Measurements from ENCODE around the gene EFS. TPM values are rescaled to one million over a fixed set of nuclear protein-coding genes. Genes with fewer than 3 reads are reported as not detected.

Gene EFS
- total RNA-seq, 3 donors from 2014 or later, result 15.7 to 24.6 (median 18.0) TPM

DNA sequence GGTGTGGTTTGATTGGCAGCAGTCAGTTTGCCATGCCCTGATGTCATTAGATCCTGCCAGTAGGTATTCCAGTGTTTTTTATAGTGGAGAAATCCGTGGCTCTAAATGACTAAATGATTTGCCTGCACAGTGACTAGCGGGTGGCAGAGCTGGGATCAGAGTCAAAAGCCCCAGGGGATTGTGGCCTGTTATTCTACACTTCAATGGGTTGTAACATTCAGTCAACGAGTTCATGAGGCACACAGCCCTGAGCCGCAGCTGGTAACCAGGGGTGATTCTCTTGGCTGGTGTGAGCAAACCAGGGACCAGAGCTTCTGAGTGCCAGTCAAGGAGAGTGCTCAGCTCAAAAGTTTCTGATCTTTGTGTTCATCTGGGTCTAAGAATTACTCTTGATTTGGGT lies 41.3 kb upstream of the EFS start:
- intact Hi-C loops (cut with DNase I; ENCODE audit: low total_unique reads), result no loop called here
- peaks cover 0 to 42% of the 10 kb centered on the region in 2 donors for H3K27me3 ChIP-seq

GRCh38 chr14:23405516-23406025 lies 40.6 kb upstream of the EFS start:
- TF ChIP-seq POLR2A (IDR thresholded peaks at IDR 0.05), result no peak
- no peak for TF ChIP-seq POLR2AphosphoS5 (IDR thresholded peaks at IDR 0.05)
- TF ChIP-seq, protein P1, sequence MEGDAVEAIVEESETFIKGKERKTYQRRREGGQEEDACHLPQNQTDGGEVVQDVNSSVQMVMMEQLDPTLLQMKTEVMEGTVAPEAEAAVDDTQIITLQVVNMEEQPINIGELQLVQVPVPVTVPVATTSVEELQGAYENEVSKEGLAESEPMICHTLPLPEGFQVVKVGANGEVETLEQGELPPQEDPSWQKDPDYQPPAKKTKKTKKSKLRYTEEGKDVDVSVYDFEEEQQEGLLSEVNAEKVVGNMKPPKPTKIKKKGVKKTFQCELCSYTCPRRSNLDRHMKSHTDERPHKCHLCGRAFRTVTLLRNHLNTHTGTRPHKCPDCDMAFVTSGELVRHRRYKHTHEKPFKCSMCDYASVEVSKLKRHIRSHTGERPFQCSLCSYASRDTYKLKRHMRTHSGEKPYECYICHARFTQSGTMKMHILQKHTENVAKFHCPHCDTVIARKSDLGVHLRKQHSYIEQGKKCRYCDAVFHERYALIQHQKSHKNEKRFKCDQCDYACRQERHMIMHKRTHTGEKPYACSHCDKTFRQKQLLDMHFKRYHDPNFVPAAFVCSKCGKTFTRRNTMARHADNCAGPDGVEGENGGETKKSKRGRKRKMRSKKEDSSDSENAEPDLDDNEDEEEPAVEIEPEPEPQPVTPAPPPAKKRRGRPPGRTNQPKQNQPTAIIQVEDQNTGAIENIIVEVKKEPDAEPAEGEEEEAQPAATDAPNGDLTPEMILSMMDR (IDR thresholded peaks at IDR 0.05), result no peak
- intact Hi-C loops (cut with DNase I; ENCODE audit: low total_unique reads), result no loop called here

More for the DNA sequence above, 41.3 kb upstream of the EFS start:
- Histone ChIP-seq H3K9me3 (no peaks in the 10 kb centered on the region), H3K27ac (no peak overlapping the region), H3K4me1 (no peaks in the 10 kb centered on the region), H3K4me3 (no peak overlapping the region), H3K36me3 (no peaks in the 10 kb centered on the region)
- TF ChIP-seq POLR2A (IDR thresholded peaks at IDR 0.05) (no peak), POLR2AphosphoS5 (IDR thresholded peaks at IDR 0.05) (no peak)
- TF ChIP-seq, protein P1 (IDR thresholded peaks at IDR 0.05), result no peak
- DNase-seq (ENCODE audit: low spot score in 2 of 2), result no peak

GRCh38 chr14:23405096-23405495 lies 40.1 kb upstream of the EFS start:
- no peaks in the 10 kb centered on the region for H3K9me3 ChIP-seq
- H3K4me1 ChIP-seq, result no peaks in the 10 kb centered on the region
- H3K27me3 ChIP-seq, result peaks cover 0 to 42% of the 10 kb centered on the region in 2 donors
- TF ChIP-seq POLR2A (IDR thresholded peaks at IDR 0.05), result no peak
- TF ChIP-seq POLR2AphosphoS5 (IDR thresholded peaks at IDR 0.05), result no peak
- TF ChIP-seq, protein P1 (IDR thresholded peaks at IDR 0.05), result no peak
- no peak for DNase-seq (ENCODE audit: low spot score in 2 of 2)
- intact Hi-C loops (cut with DNase I; ENCODE audit: low total_unique reads), result no loop called here
- no peaks in the 10 kb centered on the region for H3K36me3 ChIP-seq
- no peak overlapping the region for H3K27ac ChIP-seq
- H3K4me3 ChIP-seq, result no peak overlapping the region

More at GRCh38 chr14:23405516-23406025, 40.6 kb upstream of the EFS start:
- Histone ChIP-seq H3K36me3 (no peaks in the 10 kb centered on the region), H3K27me3 (peaks cover 0 to 42% of the 10 kb centered on the region in 2 donors), H3K4me3 (no peak overlapping the region), H3K4me1 (no peaks in the 10 kb centered on the region), H3K27ac (no peak overlapping the region), H3K9me3 (no peaks in the 10 kb centered on the region)
- DNase-seq (ENCODE audit: low spot score in 2 of 2), result no peak

- H3K4me1 ChIP-seq, result no peaks in the 10 kb centered on the region
- no peaks in the 10 kb centered on the region for H3K9me3 ChIP-seq
- H3K27ac ChIP-seq, result no peak overlapping the region
- peaks cover 0 to 42% of the 10 kb centered on the region in 2 donors for H3K27me3 ChIP-seq
- TF ChIP-seq POLR2AphosphoS5 (IDR thresholded peaks at IDR 0.05) (no peak), POLR2A (IDR thresholded peaks at IDR 0.05) (no peak)
- TF ChIP-seq, protein P1 (IDR thresholded peaks at IDR 0.05), result no peak
- H3K4me3 ChIP-seq, result no peak overlapping the region
- intact Hi-C loops (cut with DNase I; ENCODE audit: low total_unique reads), result no loop called here
- no peaks in the 10 kb centered on the region for H3K36me3 ChIP-seq
- no peak for DNase-seq (ENCODE audit: low spot score in 2 of 2)
Measured at GRCh38 chr14:23404331-23404900, 39.4 kb upstream of the EFS start.

DNA sequence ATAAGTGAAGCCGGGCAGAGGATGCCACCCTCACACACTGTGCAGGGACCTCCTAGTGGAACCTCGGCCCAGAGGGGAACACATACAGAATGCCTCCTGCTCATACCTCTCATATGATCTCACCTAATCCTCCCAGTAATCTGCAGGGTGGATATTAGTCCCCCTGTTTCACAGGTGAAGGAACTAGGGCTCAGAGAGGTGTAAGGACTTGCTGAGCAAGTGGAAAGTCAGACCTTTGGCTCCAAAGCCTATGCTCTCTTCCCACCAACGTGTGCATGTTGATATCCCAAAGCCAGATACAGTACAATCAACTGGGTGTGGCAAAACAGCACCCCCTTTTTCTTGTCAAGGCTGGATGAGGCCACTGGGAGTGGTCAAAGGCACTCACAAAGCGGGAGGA lies 38.9 kb upstream of the EFS start:
- Histone ChIP-seq H3K27ac (no peak overlapping the region), H3K36me3 (no peaks in the 10 kb centered on the region), H3K9me3 (no peaks in the 10 kb centered on the region), H3K4me1 (no peaks in the 10 kb centered on the region), H3K27me3 (peaks cover 0 to 42% of the 10 kb centered on the region in 2 donors), H3K4me3 (no peak overlapping the region)
- TF ChIP-seq, protein P1 (IDR thresholded peaks at IDR 0.05), result no peak
- no peak for TF ChIP-seq POLR2A (IDR thresholded peaks at IDR 0.05)
- TF ChIP-seq POLR2AphosphoS5 (IDR thresholded peaks at IDR 0.05), result no peak
- intact Hi-C loops (cut with DNase I; ENCODE audit: low total_unique reads), result no loop called here
- DNase-seq (ENCODE audit: low spot score in 2 of 2), result no peak

Data from breast epithelium (tissue), 4 donors.